ENCODE data around the gene IL21R. TPM values are rescaled to one million over a fixed set of nuclear protein-coding genes. Genes with fewer than 3 reads are reported as not detected.

IL21R gene
- total RNA-seq, 4 donors from 2014 or later = 0.20 to 1.1 (median 0.27) TPM; not detected in 1

DNA sequence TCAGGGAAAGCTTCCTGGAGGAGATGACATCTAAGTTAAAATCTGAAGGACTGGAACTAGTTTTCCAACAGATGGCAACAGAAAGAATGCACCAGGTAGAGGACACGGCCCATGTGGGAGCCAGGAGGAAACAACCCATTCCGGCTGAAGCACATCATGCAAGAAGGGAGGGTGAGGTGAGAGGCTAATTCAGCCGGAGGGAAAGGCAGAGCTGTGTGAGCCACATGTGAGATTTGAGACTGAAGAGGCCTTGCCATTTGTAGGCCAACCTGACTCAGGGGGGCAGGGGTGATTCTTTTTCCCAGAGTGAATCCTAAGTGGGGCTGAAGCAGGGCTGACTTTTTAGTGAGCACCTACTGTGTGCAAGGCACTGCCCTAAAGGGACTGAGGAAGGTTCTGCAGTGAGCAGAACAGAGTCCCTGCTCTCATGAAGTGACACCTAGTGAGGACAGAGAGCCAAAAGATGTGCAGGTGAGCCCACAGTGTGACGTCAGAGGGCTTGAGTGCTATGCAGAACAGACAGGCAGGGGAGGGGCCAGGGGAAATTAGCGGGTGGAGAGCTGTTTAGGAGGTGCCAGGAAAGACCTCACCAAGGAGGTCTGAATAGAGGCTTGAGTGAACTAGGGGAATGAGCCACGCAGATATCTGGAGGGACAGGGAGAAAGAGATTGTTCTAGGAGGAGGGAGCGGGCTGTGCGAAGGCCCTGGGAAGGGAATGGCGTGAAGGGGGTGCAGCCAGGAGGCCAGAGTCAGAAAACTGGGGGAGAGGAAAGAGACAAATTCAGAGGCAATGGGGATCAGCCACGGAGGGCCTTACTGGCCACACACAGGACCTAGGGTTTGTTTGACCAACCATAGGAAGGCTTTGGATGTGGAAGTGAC is 19.8 kb upstream of the IL21R start:
- Histone ChIP-seq H3K27me3 (no peaks in the 10 kb centered on the region), H3K36me3 (no peaks in the 10 kb centered on the region), H3K9me3 (no peaks in the 10 kb centered on the region), H3K4me3 (no peak overlapping the region), H3K27ac (no peak overlapping the region), H3K4me1 (no peaks in the 10 kb centered on the region)
- in situ Hi-C loops (cut with MboI; ENCODE audit: low pct_ligation_motif_present in 1 of 4, low pct_unique_long_range_greater_than_20kb in 1 of 4, low sequenced_read_pairs in 3 of 4) (no loop called here), intact Hi-C loops (cut with DNase I; ENCODE audit: low total_unique reads) (no loop called here)
- WGBS, 2 donors (ENCODE audit: low coverage in 1 of 2) = 76 to 79% methylated on average over 10 of the region's 10 CpGs
- TF ChIP-seq POLR2AphosphoS5 (IDR thresholded peaks at IDR 0.05) (no peak), EP300 (IDR thresholded peaks at IDR 0.05; ENCODE audit: low read depth) (no peak), CTCF (IDR thresholded peaks at IDR 0.05) (no peak), POLR2A (IDR thresholded peaks at IDR 0.05) (no peak)
- no peak for DNase-seq

DNA sequence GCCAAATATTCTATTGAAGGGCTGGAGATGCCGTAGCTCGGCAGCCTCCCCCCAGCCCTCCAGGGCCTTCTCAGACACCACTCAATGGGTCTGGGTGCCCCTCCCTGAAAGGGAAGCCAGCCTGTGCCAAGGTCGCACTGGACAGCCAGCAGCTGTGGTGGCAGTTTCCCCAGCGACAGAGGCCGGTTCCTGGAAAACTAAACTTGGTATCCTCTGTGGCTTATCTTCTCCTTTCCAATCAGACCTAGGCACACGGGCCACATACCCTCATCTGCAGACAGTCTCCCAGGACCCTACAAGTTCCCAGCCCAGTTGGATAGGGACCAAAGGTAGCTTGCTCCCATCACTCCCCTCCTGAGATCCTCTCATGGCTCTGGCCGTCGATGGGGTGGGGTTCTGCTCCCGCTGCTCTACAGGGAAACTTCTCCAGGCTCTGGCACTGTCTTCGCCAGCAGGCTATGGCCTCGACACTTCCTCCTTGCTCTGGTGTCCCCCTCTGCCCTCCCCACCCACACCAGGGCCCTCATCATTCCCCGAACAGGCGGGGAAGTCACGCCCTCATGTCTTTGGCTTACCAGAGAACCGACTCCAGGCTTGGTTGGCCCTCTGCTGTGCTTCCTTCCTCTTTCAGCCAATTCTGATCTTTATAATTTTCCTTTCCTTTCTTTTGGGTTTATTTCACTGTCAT is 18.3 kb upstream of the IL21R start:
- Histone ChIP-seq H3K4me3 (no peak overlapping the region), H3K36me3 (no peaks in the 10 kb centered on the region), H3K27ac (no peak overlapping the region), H3K9me3 (no peaks in the 10 kb centered on the region), H3K4me1 (no peaks in the 10 kb centered on the region), H3K27me3 (no peaks in the 10 kb centered on the region)
- DNase-seq = no peak
- TF ChIP-seq EP300 (IDR thresholded peaks at IDR 0.05; ENCODE audit: low read depth) (no peak), CTCF (IDR thresholded peaks at IDR 0.05) (no peak), POLR2AphosphoS5 (IDR thresholded peaks at IDR 0.05) (no peak), POLR2A (IDR thresholded peaks at IDR 0.05) (no peak)
- 70 to 74% methylated on average over 9 to 15 of the region's 15 CpGs for WGBS, 2 donors (ENCODE audit: low coverage in 1 of 2)
- in situ Hi-C loops (cut with MboI; ENCODE audit: low pct_ligation_motif_present in 1 of 4, low pct_unique_long_range_greater_than_20kb in 1 of 4, low sequenced_read_pairs in 3 of 4) (no loop called here), intact Hi-C loops (cut with DNase I; ENCODE audit: low total_unique reads) (no loop called here)

DNA sequence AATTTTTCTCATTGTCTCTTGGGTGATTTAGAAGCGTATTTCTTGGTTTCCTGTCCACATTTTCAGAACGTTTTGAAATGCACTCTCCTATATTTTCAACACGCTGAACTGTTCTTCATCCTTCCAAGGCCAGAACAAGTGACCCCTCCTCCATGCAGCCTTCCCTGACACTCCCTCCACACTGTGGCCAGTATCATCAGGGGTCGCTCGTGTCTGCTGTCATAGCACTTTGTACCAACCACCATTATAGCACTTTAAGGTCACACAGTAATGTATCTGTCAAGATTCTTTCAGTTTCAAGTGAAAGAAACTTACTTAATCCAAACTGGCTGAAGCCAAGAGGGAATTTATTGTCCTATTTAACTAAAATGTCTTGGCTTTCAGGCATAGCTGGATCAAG is 17.5 kb upstream of the IL21R start:
- DNase-seq = no peak
- Histone ChIP-seq H3K4me3 (no peak overlapping the region), H3K27me3 (no peaks in the 10 kb centered on the region), H3K4me1 (no peaks in the 10 kb centered on the region), H3K9me3 (no peaks in the 10 kb centered on the region), H3K27ac (no peak overlapping the region), H3K36me3 (no peaks in the 10 kb centered on the region)
- intact Hi-C loops (cut with DNase I; ENCODE audit: low total_unique reads) = no loop called here
- in situ Hi-C loops (cut with MboI; ENCODE audit: low pct_ligation_motif_present in 1 of 4, low pct_unique_long_range_greater_than_20kb in 1 of 4, low sequenced_read_pairs in 3 of 4) = no loop called here
- WGBS, 2 donors (ENCODE audit: low coverage in 1 of 2) = 59 to 70% methylated on average over 4 to 5 of the region's 5 CpGs
- no peak for TF ChIP-seq EP300 (IDR thresholded peaks at IDR 0.05; ENCODE audit: low read depth)
- TF ChIP-seq CTCF (IDR thresholded peaks at IDR 0.05) = no peak
- no peak for TF ChIP-seq POLR2A (IDR thresholded peaks at IDR 0.05)
- no peak for TF ChIP-seq POLR2AphosphoS5 (IDR thresholded peaks at IDR 0.05)

DNA sequence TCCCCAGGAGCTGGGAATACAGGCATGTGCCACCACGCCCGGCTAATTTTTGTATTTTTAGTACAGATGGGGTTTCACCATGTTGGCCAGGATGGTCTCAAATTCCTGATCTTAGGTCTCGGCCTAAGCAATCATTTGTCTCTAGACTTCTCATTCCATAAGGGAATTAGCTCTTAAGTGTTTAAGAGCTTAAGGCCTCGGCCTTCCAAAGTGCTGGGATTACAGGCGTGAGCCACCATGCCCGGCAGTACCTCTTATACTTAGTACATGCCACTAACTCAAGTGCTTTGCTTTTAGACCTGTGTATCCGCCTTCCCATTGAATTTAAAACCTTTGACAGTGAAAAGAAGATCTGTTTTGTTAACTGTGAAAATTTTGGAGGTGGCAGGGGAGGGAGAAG is 16.6 kb upstream of the IL21R start:
- Histone ChIP-seq H3K9me3 (no peaks in the 10 kb centered on the region), H3K27ac (no peak overlapping the region), H3K4me3 (no peak overlapping the region), H3K27me3 (no peaks in the 10 kb centered on the region), H3K4me1 (no peaks in the 10 kb centered on the region), H3K36me3 (no peaks in the 10 kb centered on the region)
- intact Hi-C loops (cut with DNase I; ENCODE audit: low total_unique reads) = no loop called here
- TF ChIP-seq CTCF (IDR thresholded peaks at IDR 0.05) (no peak), POLR2A (IDR thresholded peaks at IDR 0.05) (no peak), EP300 (IDR thresholded peaks at IDR 0.05; ENCODE audit: low read depth) (no peak), POLR2AphosphoS5 (IDR thresholded peaks at IDR 0.05) (no peak)
- in situ Hi-C loops (cut with MboI; ENCODE audit: low pct_ligation_motif_present in 1 of 4, low pct_unique_long_range_greater_than_20kb in 1 of 4, low sequenced_read_pairs in 3 of 4) = no loop called here
- WGBS, 2 donors (ENCODE audit: low coverage in 1 of 2) = 88 to 89% methylated on average over 3 to 7 of the region's 7 CpGs
- no peak for DNase-seq
